Caco-2 (cell line): ENCODE data around the gene COQ7. TPM values are rescaled to one million over a fixed set of nuclear protein-coding genes. Genes with fewer than 3 reads are reported as not detected.

ENCODE experiments used
- BruUV-seq: library from RNA; stranded (reverse); fragments of 400-500 nt; replicated peaks from 2 replicates; lab custom pipeline; 2021; lab: Mats Ljungman, UMichigan
- CTCF ChIA-PET: fragments of 300-600 bp; sonication (Branson Sonifier 250); formaldehyde crosslinking; loops from one replicate; lab custom pipeline; 2022; ENCODE audit warnings: antibody characterized with exemption; lab: Charles Lee
- POLR2A ChIA-PET: fragments of 300-600 bp; sonication (Branson Sonifier 250); formaldehyde crosslinking; loops from one replicate; lab custom pipeline; 2022; ENCODE audit warnings: antibody characterized with exemption; lab: Charles Lee
- DNase-seq, 2 experiments: peaks; one replicate each; pipeline versions ENCODE4 v3.0.0 to v3.0.0-alpha.2; 2020 to 2022
- H3K27me3 ChIP-seq: replicated peaks from 2 replicates; pipeline ENCODE4 v1.6.0; 2011; ENCODE audit warnings: low read length; ENCODE audit not compliant: control insufficient read depth, insufficient read depth
- H3K36me3 ChIP-seq: 2 replicates; pipeline ENCODE4 v1.5.1; 2011; ENCODE audit warnings: low read length; ENCODE audit not compliant: control insufficient read depth, insufficient read depth
- H3K4me1 ChIP-seq: fragments of 250-450 bp; sonication (Bioruptor Pico); 2 replicates; pipeline ENCODE4 v1.5.1; 2020; ENCODE audit warnings: mild to moderate bottlenecking
- H3K4me3 ChIP-seq: 2 replicates; pipeline ENCODE4 v1.5.1; 2011; ENCODE audit warnings: low read depth, mild to moderate bottlenecking, control low read depth, low read length
- H3K9me3 ChIP-seq: fragments of 250-450 bp; sonication (Bioruptor Pico); 2 replicates; pipeline ENCODE4 v1.5.1; 2020; ENCODE audit warnings: mild to moderate bottlenecking, moderate library complexity
- H3K27ac Mint-ChIP-seq: one replicate; pipeline ENCODE4 v1.8.0; 2022; ENCODE audit warnings: mixed read lengths; ENCODE audit not compliant: unreplicated experiment
- H3K27me3 Mint-ChIP-seq: one replicate; pipeline ENCODE4 v1.8.0; 2022; ENCODE audit warnings: mixed read lengths; ENCODE audit not compliant: insufficient read depth, unreplicated experiment
- H3K36me3 Mint-ChIP-seq: one replicate; pipeline ENCODE4 v1.8.0; 2022; ENCODE audit warnings: mild to moderate bottlenecking, mixed read lengths; ENCODE audit not compliant: insufficient read depth, unreplicated experiment
- H3K4me1 Mint-ChIP-seq: one replicate; pipeline ENCODE4 v1.8.0; 2022; ENCODE audit warnings: low read depth, mixed read lengths; ENCODE audit not compliant: unreplicated experiment
- H3K4me3 Mint-ChIP-seq: one replicate; pipeline ENCODE4 v1.8.0; 2022; ENCODE audit warnings: mild to moderate bottlenecking, moderate library complexity, mixed read lengths; ENCODE audit not compliant: unreplicated experiment
- H3K9me3 Mint-ChIP-seq: one replicate; pipeline ENCODE4 v1.8.0; 2022; ENCODE audit warnings: mixed read lengths; ENCODE audit not compliant: unreplicated experiment
- CTCF ChIP-seq, 2 experiments: fragments of 200-600 bp in 1 of 2; IDR thresholded peaks; 1 replicate in 1 of 2; 2 replicates in 1 of 2; pipeline versions ENCODE4 v1.5.1 to v1.8.0; 2011 to 2022; ENCODE audit warnings: antibody characterized with exemption in 1 of 2, control low read depth in 1 of 2, inconsistent platforms in 1 of 2, low read depth in 1 of 2, low read length in 1 of 2, mild to moderate bottlenecking in 1 of 2, moderate library complexity in 1 of 2; ENCODE audit not compliant: insufficient read depth in 1 of 2, severe bottlenecking in 1 of 2, unreplicated experiment in 1 of 2
- intact Hi-C: fragments of 100-400 bp; cut with micrococcal nuclease; formaldehyde crosslinking; loops from one replicate; pipeline ENCODE4 v1.10.0; 2022; ENCODE audit not compliant: unreplicated experiment
- total RNA-seq: library from RNA; stranded (reverse); gene quantifications from 2 replicates; pipeline ENCODE4 v1.2.3, GENCODE V29; 2022

The COQ7 gene
- total RNA-seq, 1 experiment from 2014 or later = 17.3 TPM

- Mint-ChIP-seq H3K9me3 (no peaks in the 10 kb centered on the region), H3K36me3 (peaks cover 12% of the 10 kb centered on the region), H3K4me3 (no peak overlapping the region), H3K27me3 (no peaks in the 10 kb centered on the region), H3K27ac (no peak overlapping the region), H3K4me1 (no peaks in the 10 kb centered on the region)
- H3K27me3 ChIP-seq = no peaks in the 10 kb centered on the region
- POLR2A ChIA-PET = no interaction called here
- TF ChIP-seq CTCF (IDR thresholded peaks at IDR 0.05; ENCODE audit: insufficient read depth in 1 of 2, low read depth in 1 of 2, low read length in 1 of 2, severe bottlenecking in 1 of 2, unreplicated experiment in 1 of 2) = no peak
- intact Hi-C loops = no loop called here
- H3K36me3 ChIP-seq = no peaks in the 10 kb centered on the region
- no TSS peak for BruUV-seq
- no peak for DNase-seq
- CTCF ChIA-PET = no interaction called here
- no peak overlapping the region for H3K4me3 ChIP-seq
- H3K4me1 ChIP-seq = no peaks in the 10 kb centered on the region
- H3K9me3 ChIP-seq = no peaks in the 10 kb centered on the region
Measured at GRCh38 chr16:19027416-19027815, 40.0 kb upstream of the COQ7 start.

GRCh38 chr16:19029980-19030379 lies 37.4 kb upstream of the COQ7 start:
- Mint-ChIP-seq H3K27me3 (no peaks in the 10 kb centered on the region), H3K36me3 (peaks cover 12% of the 10 kb centered on the region), H3K9me3 (no peaks in the 10 kb centered on the region), H3K4me3 (no peak overlapping the region), H3K4me1 (no peaks in the 10 kb centered on the region), H3K27ac (no peak overlapping the region)
- TF ChIP-seq CTCF (IDR thresholded peaks at IDR 0.05; ENCODE audit: insufficient read depth in 1 of 2, low read depth in 1 of 2, low read length in 1 of 2, severe bottlenecking in 1 of 2, unreplicated experiment in 1 of 2) = no peak
- Histone ChIP-seq H3K36me3 (no peaks in the 10 kb centered on the region), H3K4me1 (no peaks in the 10 kb centered on the region), H3K4me3 (no peak overlapping the region), H3K27me3 (no peaks in the 10 kb centered on the region), H3K9me3 (no peaks in the 10 kb centered on the region)
- no peak for DNase-seq
- intact Hi-C loops = no loop called here
- BruUV-seq = no TSS peak
- POLR2A ChIA-PET = no interaction called here
- CTCF ChIA-PET = no interaction called here

GRCh38 chr16:19031738-19032137 lies 35.7 kb upstream of the COQ7 start:
- Histone ChIP-seq H3K4me1 (no peaks in the 10 kb centered on the region), H3K9me3 (no peaks in the 10 kb centered on the region), H3K27me3 (no peaks in the 10 kb centered on the region), H3K36me3 (no peaks in the 10 kb centered on the region), H3K4me3 (no peak overlapping the region)
- Mint-ChIP-seq H3K27ac (no peak overlapping the region), H3K27me3 (no peaks in the 10 kb centered on the region), H3K4me3 (no peak overlapping the region), H3K9me3 (no peaks in the 10 kb centered on the region), H3K36me3 (peaks cover 12% of the 10 kb centered on the region), H3K4me1 (no peaks in the 10 kb centered on the region)
- POLR2A ChIA-PET = no interaction called here
- BruUV-seq = no TSS peak
- no peak for TF ChIP-seq CTCF (IDR thresholded peaks at IDR 0.05; ENCODE audit: insufficient read depth in 1 of 2, low read depth in 1 of 2, low read length in 1 of 2, severe bottlenecking in 1 of 2, unreplicated experiment in 1 of 2)
- no peak for DNase-seq
- intact Hi-C loops = no loop called here
- CTCF ChIA-PET = no interaction called here
